Left lobe of liver (tissue), 2 donors: ENCODE measurements around the gene MYL7. TPM values are rescaled to one million over a fixed set of nuclear protein-coding genes. Genes with fewer than 3 reads are reported as not detected.
"Not testable (repeated sequence)": the region's sequence is repeated elsewhere in the genome, so short reads cannot be mapped to it uniquely, and the experiment has no call there.

Experiments
- ATAC-seq: fragments of 200-7000 bp; cut with Tn5 transposase; one replicate; pipeline ENCODE4 v1.9.1; 2020; ENCODE audit warnings: mild to moderate bottlenecking, moderate library complexity
- DNase-seq: peaks from one replicate; pipeline ENCODE4 v3.0.0-alpha.2; 2020; ENCODE audit warnings: low spot score
- total RNA-seq: library from RNA; stranded (reverse); gene quantifications from one replicate; pipeline ENCODE4 v1.2.1, GENCODE V29; 2021
- donor health status: DM: no; HTN: no; CAD: no; lungs with moderate emphysema.
- donor health status: DM: no; HTN: yes; CAD: no.

MYL7 gene
- total RNA-seq, 1 donor from 2014 or later, result not detected

DNA sequence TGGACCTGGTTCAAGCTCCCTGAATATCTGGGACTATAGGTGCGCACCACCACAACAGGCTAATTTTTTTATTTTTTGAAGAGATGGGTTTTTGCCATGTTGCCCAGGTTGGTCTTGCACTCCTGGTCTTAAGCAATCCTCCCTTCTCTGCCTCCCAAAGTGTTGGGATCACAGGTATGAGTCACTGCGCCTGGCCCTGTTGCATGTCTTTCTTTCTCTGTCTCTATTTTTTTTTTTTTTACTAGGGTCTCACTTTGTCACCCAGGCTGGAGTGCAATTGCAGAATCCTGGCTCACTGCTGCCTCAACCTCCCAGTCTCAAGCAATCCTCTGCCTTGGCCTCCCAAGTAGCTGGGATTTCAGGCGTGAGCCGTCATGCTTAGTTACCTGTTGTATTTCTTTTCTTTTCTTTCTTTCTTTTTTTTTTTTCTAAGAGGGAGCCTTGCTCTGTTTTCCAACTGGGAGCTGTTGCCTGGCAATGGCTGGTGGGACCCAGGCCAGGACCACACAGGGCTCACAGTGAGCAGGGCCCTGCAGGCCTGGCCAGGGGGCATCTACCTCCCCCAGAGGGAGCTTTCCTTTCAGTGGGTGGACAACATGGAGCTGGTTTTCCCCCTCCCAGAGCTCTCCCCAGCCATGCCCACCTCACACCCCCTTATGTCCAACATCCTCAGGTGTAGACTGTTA lies 6.0 kb downstream of the MYL7 start:
- ATAC-seq (no peak), DNase-seq (no peak)

DNA sequence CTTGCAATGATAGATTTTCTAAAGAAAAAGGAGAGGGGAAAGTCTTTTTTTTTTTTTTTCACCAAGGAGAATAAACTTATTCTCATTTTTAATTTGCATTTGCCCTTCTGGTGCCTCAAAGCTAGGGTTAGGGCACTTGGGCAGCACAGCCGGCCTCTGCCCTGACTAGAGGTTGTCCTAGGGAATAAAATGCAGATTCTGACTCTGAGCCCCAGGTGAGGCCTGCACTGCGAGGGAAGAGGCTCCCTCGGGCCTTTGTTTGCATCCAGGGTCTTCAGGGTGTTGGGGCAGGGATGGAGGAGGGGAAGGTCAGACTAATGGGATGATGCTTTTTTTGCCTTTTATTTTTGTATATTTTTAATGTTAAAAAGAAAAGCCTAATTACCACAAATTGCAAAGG lies 7.8 kb downstream of the MYL7 start:
- DNase-seq (no peak), ATAC-seq (no peak)

DNA sequence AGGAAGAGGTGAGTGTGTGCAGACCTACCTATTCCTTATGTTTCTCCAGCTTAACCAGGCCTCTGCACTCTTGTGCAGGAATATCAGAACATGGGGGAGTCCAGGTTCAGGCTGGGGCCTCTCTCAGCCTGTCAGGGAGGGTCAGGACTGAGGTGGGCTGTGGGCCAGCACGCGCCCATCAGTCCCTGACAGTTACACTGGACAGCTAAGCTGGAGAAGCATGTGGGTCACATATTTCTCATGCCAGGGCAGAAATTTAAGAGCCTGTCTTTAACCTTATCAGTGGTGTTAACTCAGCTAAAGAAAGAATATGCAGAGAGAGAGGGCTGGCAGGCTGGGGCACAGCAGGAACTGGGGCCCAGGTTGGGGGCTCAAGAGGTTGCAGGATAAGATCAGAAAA lies 9.1 kb downstream of the MYL7 start:
- no peak for ATAC-seq
- no peak for DNase-seq

DNA sequence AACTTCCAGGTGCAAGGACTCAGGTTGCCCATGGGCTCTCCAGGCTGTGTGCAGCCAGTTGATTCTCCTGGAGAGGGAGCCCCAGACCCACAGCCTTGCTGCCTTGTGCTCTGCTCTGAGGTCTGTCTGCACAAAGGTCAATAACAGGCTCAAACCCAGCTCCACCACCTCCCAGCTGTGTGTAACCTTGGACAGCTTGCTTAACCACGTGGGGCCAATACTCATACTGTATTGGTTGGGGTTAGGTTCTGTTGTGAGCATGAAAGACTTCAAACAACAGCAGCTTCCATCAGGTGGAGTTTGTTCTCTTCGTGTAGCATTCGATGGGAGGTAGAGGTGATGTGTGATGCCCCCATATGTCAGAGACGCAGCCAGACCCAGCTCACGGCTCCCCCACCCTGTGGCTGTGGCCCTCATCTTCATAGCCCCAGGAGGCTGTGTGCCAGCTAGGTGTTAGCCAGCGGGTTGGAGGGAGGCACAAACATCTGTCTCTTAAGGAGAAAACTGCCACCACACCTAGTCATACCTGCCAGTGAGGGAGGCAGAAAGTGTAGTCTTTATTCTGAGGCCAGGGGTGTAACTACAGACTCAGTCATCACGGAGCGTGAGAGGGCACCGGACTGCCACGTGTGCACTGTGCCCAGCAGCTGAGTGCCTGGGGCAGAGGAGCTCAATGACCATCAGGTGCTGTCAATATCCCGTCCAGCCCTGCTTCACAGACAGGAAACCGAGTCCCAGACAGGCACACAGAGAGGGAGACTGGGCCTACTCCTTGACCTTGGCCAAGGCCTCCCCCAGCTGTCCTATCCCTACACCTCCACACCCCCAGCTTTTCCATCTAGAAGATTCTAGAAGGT lies 9.7 kb downstream of the MYL7 start:
- ATAC-seq (peak; percentile 98), DNase-seq (peak; percentile 89)

DNA sequence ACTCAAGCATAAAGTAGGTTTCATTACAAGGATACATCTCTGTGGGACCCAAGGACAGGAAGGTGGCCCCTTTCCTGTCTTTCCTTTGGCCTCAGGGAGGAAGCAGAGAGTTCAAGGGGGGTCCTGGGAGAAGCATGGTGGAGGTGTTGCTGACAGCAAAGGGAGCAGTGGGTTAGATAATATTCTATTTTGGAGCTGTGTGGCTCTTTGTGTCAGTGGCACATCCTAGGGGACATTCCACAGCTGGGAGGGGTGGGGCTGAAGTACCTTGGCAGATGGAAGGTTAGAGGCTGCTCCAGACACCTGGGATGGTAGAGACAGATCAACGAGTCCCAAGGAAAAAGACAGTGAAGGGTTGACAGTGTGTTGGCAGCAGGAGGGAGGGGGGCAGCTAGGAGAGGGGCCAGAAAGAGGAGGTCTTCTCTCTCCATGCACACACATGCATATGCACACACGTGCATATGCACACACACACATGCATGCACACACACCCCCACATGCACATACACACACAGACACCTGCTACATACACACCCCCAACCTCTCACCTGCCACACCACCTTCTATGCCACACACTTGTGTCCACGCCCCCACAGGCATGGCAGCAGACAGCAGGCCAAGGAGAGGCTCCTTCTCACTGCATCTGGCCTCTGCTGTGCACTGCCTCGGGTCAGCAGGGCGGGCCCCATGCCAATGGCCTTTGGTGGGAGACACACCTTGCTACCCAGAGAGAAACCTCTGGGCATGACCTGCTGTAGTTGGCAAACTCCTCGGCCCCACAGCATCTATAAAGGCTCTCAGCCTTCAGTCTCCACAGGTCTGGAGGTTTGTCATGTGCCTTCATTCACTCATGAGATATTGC lies 12.2 kb downstream of the MYL7 start:
- ATAC-seq (no peak), DNase-seq (no peak)

DNA sequence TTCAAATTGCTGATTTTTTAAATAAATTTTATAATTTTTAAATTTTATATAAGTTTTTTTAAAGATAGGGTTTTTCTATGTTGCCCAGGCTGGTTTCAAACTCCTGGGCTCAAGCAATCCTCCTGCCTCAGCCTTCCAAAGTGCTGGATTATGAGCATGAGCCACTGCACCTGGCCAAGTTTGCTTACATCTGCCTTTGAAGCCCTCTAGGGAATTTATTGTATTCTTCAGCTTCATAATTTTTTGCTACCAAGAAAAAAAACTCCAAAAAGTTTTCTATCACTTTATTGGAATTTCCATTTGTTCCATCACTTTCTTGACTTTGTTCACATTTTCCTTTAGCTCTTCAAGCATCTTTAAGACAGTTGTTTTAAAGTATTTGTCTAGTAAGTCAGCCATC lies 14.0 kb downstream of the MYL7 start:
- DNase-seq (no peak), ATAC-seq (no peak)

DNA sequence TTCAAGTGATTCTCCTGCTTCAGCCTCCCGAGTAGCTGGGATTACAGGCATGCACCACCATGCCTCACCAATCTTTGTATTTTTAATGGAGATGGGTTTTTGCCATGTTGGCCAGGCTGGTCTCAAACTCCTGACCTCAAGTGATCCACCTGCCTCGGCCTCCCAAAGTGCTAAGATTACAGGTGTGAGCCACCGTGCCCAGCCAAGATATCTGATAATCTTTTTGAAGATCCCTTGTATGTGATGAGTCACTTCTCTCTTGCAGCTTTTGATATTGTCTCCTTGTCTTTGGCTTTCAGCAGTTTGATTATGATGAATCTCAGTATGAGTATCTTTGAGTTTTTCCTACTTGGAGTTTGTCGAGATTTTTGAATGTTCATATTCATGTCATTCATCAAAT lies 14.6 kb downstream of the MYL7 start:
- ATAC-seq, DNase-seq: not testable (repeated sequence)

DNA sequence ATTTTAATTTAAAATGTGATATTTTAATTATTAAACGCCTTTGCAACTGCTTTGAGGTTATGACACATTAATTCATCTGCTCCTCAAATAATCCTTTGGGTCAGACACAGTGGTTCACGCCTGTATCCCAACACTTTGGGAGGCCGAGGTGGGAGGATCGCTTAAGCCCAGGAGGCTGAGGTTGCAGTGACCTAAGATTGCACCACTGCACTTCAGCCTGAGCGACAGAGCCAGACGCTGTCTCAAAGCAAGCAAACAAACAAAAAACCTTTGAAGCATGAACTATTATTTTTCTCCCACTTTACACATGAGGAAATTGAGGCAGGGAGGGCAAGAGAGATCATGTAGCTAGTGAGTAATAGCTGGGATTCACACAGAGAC lies 16.3 kb downstream of the MYL7 start:
- no peak for ATAC-seq
- no peak for DNase-seq

DNA sequence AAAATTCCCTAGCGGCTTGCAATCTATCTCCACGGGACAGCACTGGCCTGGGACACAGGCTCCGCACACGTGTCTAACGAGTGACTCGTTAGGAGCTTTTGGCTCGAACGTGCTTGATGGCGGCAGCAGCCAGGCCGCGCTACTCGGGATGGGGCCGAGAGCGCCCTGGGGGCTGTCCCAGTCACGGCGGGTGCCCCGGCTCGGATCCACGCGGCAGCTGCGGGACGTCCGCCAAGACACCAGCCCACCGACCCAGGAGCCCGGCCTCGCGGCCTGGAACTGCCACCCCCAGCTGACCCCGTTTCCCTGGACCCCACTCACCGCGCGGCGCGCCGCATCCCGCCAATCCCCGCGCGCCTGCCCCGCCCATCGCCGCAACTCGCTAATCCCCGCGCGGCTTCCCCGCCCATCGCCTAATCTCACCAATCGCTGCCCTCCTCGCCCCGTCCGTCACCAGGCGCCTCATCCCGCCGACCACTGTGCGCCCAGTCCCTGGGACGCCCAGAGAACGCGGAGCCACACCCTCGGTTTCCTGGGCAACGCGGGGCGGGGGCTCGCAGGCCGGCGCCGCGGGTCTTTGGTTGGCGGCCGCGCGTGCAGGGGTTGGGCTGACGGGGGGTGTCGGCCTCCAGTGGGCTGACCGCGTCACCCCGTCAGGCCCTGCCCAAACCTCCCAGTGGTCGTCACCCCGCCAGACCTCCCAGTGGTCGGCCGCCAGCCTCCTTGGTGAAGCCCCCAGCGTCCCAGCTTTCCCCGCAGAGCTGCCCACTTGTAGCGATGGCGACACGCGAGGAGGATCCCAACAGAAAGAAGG lies 17.7 kb downstream of the MYL7 start, which contains the start of gene POLD2:
POLD2 (minus strand) TSS at position 359 of the 814 bp plus-strand sequence. CDS start 1,495 bp downstream, outside the sequence.
- ATAC-seq, result peak; percentile 98
- DNase-seq, result peak; percentile 98

DNA sequence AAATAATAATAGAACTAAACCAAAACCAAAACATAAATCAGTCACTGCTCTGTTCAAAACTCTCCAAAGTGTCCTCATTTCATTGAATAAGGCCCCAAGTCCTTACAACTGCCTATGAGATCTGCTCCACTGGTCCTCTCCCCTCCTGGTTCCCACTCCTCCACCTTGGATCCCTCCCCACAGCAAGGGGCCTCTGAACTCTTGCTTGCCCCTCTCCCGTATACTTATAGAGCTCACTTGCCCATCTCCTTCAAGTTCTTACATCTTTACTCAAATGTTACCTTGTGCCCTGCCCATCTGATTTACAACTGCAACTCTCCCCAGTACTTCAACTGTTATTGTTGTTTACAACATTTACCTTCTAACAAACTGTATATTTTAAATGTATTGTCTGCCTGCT lies 18.6 kb downstream of the MYL7 start:
- no peak for ATAC-seq
- no peak for DNase-seq

DNA sequence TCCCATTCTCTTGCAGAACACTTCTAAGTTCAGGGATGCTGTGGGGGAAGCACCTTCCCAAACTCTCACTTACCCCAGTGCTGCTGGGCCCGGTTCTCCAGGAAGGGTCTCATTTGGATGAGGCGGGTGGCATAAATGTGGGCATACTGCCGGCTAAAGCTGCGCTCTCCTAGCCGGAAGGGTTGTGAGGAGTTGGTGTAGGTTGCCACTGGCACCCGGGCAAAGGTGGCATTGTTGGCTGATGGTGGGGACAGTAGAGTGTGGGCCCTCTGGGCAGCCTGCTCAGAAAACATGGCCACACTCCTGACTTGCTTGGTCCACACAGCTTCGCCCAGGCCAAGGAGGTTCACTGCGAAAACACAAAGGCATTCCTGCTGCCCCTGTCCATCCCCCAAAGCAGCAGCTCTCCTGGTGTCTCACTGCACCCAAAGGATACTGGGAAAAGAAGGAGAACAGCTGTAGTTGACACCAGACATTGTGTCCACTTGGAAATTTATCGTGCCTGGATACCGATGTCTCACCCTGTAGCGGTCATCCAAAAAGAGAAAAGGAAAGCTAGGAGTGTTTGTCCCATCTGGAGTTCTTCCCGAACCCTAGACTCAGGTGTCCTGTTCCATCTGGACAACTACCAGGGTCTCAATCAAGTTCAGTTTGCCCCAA lies 19.2 kb downstream of the MYL7 start:
- ATAC-seq (no peak), DNase-seq (no peak)

DNA sequence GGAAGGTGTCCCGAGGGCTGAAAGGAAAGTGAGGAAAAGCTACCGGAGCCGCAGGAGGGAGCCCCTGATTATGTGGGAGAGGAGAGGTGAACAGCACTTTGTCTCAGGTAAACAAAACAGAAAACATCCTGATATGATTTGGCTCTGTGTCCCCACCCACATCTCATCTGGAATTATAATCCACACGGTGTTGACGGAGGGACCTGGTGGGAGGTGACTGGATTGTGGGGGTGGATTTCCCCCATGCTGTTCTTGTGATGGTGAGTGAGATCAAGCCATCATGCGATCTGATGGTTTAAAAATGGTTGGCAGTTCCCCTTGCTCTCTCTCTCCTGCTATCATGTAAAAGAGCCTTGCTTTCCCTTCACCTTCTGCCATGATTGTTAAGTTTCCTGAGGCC lies 20.7 kb downstream of the MYL7 start:
- DNase-seq (no peak), ATAC-seq (no peak)

DNA sequence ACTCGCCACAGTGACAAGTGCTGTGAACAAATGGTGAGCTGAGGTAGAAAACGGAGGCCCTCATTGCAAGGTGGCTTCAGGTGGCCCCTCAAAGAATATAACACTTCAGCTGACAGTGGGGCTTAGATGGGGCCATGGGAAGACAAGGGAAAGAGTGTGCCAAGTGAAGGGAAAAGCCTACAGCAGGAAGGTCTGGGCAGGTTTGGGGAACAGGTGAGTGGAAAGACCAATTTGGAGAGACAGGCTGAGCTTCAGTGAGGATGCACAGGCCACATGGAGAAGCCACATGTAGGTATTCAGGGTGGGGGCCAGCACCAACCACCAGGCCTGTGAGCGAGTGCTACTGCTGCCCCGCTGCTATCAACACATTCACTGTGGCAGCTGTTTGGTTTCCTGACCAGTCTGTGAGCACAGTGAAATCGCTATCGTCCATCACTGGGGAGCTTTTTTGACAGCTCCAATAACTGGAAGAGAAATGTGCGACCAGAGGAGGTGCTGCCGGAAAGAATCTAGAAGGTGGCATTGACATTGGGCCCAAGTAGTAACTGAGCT lies 21.2 kb downstream of the MYL7 start:
- DNase-seq (no peak), ATAC-seq (no peak)

DNA sequence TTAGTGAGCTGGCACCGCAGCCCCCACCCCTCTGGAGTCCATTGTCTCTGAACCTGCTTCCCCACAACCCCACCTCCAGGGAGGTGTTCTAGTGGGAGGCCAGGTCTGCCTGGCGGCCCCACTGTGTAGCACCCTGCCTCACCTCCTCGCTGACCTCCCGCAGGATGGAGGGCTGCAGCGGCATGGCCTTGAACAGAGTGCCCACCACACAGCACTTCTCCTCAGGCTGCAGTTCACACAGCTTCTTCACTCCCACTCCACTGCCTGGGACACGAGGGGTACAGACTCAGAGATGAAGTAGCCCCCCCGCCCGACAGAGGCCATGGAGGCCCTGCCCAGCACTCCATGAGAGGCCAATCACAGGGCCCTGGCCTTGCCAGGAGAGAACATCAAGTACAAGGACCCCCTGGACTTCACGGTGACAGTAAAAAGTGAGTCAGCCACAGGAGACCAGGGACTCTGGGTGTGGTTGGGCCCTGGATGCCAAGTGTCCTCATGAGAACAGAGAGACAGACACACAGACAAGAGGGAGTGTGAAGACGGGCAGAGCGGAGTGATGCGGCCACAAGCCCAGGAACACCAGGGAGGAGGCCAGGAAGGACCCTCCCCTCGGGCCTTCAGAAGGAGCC lies 23.2 kb downstream of the MYL7 start:
- ATAC-seq, result no peak
- DNase-seq, result no peak

DNA sequence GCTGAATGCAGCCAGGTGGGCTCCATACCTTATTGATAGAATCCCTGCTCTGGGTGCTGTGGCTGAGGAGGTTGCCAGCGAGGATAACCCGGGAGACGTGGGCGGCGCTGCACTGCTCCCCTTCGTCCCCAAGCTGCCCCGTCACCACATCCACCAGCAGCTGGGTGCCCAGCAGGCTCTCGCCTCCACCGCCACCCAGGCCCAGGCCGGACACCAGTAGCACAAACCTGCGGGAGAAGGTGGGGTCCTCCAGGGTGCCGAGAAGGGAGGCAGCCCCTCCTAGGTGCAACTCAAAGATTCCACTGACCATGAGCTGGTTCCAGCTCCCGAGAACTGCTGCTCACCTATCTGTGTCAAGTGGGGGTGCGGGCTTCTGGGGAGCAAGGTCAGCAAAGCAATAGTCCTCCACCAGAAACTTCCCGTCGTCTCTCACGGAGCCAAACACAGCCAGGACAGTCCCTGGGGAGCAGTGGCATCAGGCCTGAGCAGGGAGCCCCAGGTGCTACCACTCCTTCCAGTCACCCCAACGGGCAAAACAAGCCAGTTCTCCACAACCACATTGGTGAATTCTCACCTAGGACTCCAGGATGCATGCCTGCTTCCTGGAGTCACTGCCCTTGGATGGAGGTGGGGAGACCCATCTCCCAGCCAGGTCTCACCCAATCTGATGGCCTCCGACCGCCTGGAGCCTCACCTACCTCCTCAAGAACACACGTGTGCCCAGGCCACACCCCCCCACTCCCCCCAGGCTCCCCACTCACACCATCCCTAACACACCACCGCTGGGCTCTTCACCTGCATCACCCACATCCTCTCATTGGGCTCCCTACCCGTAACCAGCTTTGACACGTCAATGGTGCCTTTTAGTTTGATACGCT lies 24.1 kb downstream of the MYL7 start:
- ATAC-seq (no peak), DNase-seq (no peak)

DNA sequence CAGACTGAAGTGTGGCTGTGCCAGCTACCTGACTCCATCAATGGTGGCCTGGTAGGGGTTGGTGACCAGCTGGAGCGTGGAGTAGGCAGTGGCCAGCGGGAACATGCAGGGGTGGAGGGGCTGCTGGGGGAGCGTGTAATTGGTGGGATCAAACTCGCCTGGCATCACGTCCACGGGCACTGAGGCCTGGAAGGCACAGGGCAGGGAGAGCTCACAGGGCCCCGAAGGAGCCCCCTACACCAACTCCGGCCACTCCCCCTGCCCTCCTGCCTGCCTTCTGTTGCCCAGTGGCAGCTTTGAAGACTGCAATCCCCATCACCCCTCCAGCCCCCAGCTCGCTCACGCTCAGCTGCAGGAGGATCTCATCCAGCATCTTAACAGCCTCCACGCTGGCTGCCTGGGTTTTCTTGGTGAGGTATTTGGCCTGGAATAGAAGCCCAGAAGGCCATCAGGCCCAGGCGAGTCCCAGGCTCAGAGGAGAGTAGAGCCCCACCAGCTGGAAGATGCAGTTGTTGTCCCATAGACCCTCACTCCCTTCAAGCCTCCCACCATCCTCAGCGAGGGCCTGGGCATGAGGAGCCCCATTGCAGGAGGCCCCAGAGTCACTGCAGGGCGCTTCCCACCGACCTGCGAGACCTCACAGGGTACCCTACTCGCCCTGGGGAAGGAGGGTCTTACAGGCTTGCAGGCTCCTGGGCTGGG lies 24.9 kb downstream of the MYL7 start:
- ATAC-seq (no peak), DNase-seq (no peak)

DNA sequence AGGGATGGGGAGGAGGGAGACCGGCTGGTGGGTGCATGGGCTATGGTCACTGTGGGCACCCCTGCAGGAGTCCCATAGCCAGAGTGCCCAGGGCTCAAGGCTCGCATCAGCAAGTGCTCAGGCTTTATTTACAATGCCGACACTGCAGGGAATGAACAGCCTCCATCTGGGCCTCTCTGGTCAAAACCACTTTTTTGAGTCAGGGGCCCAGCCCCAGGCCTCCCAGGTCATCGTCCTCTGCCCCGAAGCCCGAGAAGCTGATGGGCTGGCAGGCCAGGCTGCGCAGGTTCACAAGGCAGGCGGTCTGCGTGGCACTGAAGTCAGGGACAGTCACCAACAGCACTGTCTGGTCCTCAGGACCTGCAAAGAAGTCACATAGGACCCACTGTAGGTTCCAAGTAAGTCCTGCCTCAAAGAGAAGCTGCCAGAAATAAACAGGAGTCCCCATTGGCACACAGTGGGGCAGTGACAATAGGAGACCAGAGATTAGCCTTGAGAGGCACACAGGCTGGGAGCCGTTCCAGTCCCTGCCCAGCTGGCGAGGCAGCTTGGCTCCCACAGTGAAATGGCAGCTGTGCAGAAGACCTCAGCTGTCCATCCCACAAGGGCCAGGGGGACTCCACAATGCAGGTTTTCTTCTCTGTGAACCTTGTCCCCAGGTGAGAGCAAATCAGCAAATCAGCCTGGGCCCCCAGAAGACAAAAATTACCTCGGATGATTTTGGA lies 26.4 kb downstream of the MYL7 start:
- peak; percentile 36 for ATAC-seq

More for the DNA sequence above, 26.4 kb downstream of the MYL7 start:
- no peak for DNase-seq
